GM18517 (cell line): ENCODE data around the gene DNAJC7.

ENCODE experiments used
- ATAC-seq: cut with Tn5 transposase; IDR thresholded peaks from one replicate; pipeline ENCODE4 v1.9.1; 2021; ENCODE audit warnings: mild to moderate bottlenecking, moderate library complexity; ENCODE audit not compliant: unreplicated experiment

DNAJC7 gene

DNA sequence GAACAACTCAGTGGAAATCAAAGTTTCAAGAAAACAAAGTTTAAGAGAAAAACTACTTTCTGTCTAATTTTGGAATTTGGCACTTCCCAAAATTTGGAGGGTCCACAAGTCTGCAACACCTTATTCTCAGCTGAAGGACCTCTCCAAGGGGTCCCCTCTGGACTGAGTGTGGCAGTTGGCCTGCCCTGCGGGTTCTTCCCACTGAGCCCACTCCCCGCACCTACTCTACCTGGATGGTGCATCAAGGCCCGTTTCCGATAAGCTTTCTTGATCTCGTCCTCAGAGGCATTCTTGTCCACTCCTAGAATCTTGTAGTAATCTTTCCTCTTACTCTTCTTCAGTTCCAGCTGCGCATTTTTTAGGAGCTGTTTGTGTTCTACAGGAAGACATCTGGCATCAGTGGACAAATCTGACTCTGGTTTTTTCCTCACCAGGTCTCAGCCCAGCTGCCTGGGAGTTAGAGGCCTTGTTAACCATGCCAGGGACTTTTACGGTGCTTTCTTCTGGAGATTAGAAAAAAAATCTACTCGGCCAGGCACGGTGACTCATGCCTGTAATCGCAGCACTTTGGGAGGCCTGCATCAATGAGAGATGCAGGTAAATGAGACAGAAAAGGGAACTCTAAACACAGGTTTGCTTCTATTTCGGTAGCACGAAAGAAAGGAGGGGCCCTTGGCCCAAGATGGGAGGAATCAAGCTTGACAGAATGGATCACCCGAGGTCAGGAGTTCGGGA is 35.0 kb downstream of the DNAJC7 start:
- no peak for ATAC-seq

DNA sequence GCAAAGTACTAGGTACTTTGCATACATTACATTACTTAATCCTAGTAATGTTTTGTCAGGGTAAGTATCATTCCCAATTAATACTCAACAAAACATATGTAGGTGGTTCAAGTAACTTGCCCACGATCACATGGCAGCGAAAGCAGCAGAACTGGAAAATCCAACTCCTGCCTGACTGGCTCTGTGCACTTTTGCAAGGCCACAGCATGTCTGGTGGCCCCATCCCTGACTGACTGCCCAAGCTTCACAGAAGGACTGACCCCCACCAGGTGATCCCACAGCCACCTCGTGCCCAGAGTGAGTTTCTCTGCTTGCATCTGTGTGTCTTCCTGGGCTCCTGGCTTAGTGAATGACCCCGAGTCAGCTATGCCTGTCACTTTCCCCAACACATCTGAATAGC is 39.2 kb downstream of the DNAJC7 start:
- no peak for ATAC-seq

DNA sequence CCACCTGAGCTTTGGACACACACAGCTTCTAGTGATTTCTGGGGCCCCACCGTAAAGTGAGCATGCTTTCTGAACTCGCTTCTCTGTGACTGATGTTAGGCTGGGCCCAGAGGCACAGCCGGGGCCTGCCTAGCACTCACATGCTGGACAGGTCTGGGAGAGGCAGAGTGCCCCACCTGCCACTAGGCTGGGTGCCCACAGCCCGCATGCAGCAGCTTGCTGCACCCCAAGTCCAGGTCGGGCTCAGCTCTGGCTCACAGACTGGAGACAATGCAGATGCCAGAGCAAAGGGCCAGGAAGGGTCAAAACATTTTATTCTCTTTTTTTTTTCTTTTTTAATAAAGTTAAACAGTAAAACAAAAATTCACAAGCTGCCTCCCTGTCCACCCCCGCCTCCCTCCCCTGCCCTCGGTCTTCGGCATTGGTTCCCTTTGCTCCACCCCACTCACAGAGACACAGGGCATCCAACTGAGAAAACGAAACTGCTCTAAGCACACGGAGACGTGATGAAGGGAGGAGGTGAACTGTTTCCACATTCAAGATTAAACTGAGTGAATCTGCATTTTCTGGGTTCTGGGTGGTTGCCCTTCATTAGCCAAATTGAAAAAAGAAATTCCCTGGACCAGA is 41.0 kb downstream of the DNAJC7 start:
- no peak for ATAC-seq

DNA sequence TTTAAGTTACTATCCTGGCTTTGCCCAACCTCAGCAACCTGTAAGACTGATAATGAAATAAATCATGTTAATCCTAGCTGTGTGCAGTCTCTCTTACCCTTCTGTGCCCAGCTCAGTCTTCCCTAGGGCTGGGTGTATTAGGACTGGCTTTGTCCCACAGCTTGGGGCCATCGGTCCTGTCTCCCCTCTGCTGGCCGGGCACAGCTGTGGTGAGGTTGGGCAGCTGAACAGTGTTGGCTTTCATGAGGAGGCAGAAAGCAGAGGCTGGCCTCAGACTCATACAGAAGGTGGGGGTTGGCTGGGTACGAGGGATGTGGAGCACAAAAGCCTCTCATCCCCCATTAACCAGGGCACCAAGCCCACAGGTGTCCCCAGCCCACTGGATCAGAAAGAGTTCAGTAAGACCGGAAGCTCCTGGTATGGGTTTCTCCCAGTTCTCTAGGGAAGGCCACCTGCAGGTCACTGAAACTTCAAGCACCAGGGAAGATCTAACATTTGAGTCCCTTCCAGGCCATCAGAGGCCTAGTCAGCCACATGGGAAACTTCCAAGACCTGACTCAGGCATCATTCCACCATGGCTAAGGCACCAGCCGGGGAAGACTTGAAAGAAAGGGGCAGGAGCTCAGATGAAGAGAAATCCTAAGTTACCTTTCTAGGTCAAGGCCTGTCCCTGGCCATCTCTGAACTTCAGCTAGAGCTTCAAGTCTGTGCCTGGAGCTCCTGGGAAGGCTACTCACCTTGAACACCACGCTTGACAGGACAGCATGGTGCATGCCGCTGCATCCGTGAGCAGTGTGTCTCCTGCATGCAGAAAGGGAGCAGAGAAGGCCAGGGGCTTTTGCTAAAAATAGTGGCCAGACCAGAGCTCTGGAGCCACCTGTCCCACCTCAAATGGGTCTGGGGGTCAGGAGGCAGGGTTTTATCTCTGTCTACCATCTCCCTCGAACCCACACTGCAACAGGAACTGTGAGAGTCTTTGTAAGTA is 41.8 kb downstream of the DNAJC7 start:
- ATAC-seq, result no peak

DNA sequence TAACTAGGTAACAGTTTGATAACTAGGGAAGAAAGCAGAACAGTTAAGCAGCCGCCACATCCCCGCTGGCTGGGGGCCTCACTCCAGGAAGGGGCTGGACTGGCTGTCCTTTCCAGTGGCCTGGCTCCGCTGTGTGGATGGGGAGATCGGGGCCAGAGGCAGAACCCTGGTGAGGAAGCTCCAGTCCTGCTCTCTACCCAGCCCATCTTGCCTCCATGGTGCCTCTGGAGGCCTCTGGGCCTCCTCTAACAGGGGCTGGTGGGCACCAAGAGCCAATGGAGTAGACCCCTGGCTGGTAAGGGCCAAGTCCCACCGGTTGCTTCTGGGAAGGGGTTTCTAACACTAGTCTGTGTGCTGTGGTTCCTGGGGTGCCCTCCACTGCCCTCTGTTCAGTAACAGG is 42.6 kb downstream of the DNAJC7 start:
- ATAC-seq, result no peak

DNA sequence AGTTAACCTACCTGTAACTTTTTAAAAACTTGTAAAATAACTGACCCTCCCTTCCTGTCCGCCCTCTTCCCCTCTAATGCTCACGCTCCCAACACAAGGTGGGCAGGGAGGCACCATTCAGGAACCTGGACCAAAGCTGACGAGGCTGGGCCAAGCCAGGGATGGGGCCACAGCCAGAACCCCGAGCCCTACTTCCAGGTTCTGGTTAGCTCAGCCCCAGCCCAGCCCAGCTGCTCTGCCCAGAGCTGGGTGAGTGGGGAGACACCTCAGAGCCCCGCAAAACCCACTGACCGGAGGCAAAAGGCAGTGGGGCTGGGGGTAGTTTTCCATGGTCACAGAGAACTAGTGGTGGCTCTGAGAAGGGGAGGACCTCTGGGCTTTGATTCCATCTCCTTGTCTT is 43.2 kb downstream of the DNAJC7 start:
- ATAC-seq, result no peak

DNA sequence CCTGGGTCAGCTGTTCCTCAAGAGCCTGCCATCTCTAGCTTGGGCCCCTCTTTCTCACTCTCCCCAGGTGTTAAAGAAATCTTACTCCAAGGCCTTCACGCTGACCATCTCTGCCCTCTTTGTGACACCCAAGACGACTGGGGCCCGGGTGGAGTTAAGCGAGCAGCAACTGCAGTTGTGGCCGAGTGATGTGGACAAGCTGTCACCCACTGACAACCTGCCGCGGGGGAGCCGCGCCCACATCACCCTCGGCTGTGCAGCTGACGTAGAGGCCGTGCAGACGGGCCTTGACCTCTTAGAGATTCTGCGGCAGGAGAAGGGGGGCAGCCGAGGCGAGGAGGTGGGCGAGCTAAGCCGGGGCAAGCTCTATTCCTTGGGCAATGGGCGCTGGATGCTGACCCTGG is 43.8 kb downstream of the DNAJC7 start:
- ATAC-seq, result no peak

DNA sequence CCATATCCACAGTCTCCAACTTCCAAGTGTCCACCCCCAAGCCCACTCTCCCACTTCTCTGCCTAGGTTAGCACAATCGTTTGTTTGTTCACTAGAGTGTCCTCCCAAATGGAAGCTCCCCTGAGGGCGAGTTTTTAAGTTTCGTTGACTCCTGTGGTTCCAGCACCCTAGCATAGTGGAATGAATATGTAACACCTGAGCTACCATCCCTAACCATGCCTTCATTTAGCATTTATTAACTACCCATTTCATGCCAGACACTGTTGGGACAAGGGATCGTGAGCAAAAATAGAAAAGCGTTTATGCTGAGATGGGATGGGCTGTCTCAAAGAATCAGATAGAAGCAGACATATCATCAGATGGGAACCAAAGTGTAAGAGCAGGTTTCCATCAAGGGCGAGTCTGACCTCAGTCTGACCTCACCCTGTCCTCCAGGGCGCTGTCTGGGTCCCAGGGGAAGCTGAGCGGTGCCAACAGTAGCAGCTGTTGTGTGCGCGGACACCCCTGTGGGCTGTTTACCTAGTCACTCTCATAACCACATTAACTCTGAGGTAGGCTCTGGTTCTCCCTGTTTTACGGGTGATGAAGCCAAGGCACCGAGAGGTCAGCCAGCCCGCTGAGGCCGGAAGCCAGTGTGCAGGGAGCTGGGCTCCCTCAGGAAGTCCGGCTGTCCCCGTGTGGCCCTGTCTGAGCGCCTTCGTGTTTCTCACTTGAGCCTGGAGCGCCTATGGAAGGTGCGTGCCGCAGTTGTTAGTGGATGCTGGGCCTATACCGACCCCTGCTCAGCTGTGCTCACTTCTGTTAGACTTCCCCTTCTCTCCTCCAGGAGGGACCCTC is 44.5 kb downstream of the DNAJC7 start:
- no peak for ATAC-seq

DNA sequence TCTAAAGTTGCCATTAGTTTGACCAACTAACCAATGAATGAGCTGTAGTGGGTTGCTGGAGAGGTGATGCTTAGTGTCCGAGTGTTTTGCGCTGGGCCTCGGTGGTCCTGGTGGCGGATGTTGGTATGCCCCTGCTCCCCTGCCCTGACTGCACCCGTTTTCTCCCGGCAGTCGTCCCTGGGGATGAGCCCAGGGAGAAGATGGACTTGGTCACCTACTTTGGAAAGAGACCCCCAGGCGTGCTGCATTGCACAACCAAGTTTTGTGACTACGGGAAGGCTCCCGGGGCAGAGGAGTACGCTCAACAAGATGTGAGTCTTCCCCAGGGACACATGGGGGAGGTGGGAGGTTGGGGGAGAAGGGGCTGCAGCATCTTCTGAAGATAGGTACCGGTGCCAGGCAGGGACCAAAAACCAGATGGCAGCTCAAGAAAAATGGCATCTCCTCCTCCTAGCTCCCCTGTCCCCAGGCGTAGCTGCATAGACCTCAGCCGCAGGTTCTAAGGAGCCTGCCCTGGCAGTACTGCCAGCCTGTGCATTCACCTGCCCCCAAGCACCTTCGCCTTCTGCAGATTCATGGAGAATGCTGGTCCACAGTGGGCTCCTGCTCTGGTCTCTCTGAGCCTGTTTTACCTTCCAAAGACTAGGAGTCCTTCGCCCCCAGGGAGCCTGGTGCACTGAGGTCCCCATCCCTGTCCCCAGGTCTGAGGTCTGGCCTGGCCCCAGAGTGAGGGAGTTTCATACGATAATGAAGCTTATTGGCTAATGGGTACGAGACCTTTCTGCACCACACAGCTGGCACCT is 45.3 kb downstream of the DNAJC7 start:
- ATAC-seq, result no peak

DNA sequence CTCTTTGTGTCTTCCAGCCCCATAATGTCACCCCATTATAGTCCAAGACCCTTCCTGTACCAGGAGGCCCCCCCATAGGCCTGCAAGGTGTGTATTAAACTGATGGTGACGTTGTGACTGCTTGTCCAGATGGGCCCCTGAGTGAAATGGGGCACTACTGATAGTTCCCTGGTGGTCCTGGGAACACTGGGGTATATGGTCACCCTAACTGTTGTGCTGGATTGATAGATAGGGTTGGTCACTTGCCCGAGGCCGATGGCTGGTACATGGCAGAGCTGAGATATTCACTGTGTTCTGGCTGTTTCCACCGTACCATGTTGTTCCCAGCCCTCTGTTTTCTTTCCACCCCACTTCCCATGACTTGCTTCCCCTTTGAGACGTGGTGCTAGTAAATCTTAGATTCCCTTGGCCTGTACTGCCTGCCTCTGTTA is 46.3 kb downstream of the DNAJC7 start:
- no peak for ATAC-seq

DNA sequence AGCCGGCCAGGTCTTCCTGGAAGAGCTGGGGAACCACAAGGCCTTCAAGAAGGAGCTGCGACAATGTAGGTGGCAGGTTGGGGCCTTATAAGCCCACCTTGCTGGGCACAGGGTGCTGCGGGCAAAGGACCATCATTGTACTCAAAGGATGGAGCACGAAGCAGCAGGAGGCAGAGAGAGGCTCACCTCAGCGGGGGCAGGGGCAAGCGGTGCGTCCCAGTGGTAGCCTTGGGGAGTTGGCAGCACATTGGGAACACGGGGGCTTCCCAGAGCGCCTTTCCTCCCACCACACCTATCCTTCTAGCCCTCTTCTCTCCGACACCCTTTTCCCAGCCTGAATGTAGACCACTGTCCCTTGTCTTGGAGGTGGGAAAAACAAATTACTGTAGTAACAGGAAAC is 48.6 kb downstream of the DNAJC7 start:
- no peak for ATAC-seq

DNA sequence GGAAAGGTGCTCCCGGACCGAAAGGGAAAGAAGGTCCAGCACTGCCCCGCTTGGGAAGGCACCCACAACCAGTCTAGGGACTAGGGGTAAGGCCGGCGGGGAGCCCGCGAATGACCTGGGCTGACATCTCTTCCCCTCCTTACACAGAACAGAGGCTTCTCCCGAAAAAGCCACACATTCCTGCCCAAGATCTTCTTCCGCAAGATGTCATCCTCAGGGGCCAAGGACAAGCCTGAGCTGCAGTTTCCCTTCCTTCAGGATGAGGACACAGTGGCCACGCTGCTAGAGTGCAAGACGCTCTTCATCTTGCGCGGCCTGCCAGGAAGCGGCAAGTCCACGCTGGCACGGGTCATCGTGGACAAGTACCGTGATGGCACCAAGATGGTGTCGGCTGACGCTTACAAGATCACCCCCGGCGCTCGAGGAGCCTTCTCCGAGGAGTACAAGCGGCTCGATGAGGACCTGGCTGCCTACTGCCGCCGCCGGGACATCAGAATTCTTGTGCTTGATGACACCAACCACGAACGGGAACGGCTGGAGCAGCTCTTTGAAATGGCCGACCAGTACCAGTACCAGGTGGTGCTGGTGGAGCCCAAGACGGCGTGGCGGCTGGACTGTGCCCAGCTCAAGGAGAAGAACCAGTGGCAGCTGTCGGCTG is 49.2 kb downstream of the DNAJC7 start:
- ATAC-seq, result no peak

DNA sequence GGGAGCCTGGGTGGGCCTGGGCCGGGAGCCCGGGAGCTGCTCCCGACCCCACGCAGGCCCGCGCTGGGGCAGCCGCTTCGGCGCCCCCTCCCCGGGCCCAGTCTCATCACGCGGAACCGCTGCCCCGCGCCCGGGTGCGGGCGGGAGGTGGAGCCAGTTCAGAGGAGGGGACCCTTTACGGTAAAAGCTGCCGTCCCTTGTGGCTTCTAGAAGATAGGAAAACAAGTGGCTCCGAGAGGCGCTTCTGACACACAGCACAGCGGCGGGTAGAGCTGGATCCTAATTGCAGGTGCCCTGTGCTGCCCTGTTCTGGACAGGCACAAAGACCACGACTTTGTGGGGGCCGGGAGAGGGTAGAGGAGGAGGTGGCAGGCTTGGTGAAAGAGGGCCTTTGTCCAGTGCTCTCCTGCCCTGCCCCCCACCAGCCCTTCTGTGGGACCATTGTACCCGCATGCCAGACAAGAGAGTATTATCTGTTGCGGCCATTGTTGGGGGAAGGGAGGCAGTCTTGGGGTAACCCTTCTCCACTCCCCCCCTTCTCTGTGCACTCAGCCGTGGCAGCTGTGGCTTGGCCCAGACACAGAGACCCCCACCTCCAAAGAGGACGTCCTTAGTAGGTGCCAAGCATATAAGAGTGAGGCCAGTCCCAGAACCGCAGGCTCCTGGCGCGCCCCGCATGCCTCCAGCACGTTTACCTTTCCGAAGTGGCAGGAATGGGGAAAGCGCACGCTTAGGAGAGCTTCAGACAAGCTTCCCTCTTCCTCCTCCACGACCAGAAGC is 49.9 kb downstream of the DNAJC7 start:
- no peak for ATAC-seq

DNA sequence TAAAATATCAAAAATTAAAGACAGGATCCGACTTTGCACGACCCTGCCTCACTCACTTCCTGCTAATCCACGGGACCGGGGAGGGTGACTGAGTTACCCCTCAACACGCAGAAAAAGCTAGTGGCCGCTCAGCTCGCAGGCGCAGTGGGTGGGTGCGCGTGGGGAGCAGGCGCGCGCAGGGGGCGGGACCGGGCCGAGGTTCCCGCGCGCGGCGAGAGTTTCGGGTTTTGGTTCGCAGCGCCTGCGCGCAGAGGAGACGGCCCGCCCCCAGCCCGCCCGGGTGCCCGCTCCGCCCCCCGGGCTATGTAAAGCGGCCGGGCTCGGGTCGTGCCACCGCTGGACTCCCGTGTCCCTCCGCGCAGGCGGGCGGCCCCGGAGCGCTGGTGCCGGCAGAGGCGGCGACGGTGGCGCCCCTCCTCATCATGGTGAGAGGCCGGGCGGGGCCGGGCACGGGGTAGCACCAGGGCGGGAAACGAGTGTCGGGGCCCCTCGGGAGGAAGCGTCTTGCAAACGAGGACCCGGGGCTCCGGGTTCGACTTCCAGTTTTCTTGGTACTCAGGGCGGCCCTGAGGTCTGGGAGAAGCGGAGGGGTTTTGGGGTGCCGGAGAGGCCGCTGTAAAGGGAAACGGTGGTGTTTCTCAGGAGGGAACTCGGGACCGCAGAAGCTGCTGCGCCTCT is 50.6 kb downstream of the DNAJC7 start, which contains the start of gene CNP:
Gene CNP, plus strand, starts transcription at position 333 of the 678 bp plus-strand sequence. Its CDS starts 90 bp downstream, at position 423.
- peak; percentile 54 for ATAC-seq

DNA sequence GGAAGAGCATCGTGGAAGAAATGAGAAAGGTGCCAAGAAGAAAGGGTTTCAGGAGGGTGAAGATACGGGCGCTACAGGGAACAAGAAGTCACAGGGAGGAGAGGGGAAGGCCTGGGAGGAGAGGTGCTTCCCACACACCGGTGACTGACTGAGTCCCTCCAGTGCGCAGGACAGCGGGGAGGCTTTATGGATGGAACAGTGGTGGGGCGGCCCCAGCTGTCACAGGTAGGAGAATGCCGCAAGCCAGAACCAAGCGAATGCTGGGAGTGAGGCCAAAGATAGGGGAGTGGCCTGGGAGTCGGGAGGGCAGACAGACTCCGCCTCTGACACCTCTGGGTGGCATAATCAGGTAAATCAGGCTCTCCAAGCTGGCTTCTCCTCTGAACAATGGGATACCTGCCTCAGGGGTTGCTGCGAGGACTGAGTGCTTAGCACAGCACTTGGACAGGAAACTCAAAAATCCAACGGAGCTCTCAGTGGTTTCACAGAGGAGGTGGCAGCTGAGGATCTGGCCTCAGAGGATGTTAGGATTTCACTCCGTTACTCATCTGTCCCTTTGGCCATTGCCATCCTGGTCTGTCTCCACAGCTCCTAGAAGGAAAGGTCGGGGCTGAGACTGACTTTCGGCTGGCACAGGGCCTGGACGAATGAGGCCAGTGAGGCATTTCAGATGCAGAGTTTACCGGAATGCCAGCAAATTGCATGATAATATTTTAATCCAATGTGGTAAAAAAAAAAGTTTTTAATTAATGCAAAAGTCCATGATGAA is 51.4 kb downstream of the DNAJC7 start:
- no peak for ATAC-seq

DNA sequence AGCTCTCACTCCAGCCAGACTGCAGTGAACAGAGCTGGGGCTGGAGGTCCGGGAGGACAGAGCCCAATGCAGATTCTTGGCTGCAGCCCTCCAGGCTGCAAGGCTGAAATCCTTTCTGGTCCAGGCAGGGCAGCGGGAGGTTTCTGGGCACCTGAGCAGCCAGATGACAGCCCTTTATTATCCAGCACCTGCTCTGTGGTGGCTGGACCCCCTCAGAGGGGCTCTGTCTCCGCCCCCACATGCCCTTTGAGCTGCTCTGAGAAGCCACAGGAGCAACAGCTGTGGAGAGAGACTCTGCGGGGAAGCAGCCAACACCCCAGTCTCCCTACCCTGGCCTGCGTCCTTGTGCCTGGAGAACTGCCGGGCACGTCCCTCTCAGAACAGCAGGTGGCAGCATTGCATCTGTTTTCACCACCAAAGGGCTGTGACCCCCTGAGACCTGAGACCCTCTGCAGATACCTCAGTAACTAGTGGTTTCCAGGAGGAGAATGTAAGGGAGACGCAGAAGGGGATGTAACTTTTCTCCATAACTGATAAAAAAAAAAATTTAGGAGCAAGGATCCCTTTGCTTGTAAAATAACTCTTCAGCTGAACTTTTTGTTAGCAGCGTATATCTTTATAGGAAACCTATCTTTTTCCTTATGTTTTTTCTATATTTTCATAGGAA is 54.3 kb downstream of the DNAJC7 start:
- no peak for ATAC-seq

DNA sequence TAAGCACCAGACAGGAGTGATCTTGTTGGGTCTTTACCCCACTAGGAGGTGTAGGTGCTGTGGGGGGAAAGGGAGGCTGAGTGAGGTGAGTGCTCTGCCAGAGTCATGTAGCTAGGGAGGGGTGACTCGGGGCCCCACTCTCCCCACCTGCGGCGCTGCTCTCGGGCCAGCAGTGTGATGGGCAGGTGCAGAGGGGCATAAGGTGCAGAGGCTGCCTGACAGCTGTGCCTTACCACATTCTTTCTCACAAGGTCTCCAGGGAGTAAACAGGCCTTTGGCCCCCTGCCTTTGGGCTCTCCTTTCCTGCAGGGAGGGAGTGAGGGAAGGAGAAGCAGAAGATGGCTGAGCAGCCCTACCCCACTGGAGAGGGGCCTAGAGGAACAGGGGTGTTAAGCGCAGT is 55.1 kb downstream of the DNAJC7 start:
- ATAC-seq, result no peak
